ENCODE data around the gene GRK5.
"Not testable (repeated sequence)": the region's sequence is repeated elsewhere in the genome, so short reads cannot be mapped to it uniquely, and the experiment has no call there.

GRK5 gene

GRCh38 chr10:119447823-119448546 lies 240.6 kb downstream of the GRK5 start:
- no peak for DNase-seq

- DNase-seq = no peak
Observed at GRCh38 chr10:119448628-119449584, 241.5 kb downstream of the GRK5 start.

GRCh38 chr10:119449760-119450461 lies 242.5 kb downstream of the GRK5 start:
- DNase-seq = no peak

GRCh38 chr10:119450606-119451299 lies 243.4 kb downstream of the GRK5 start:
- DNase-seq = no peak

GRCh38 chr10:119451300-119451896 lies 244.0 kb downstream of the GRK5 start:
- DNase-seq = no peak

GRCh38 chr10:119452396-119452795 lies 245.0 kb downstream of the GRK5 start:
- no peak for DNase-seq

GRCh38 chr10:119453313-119453712 lies 245.9 kb downstream of the GRK5 start:
- DNase-seq = no peak

- no peak for DNase-seq
Observed at GRCh38 chr10:119454316-119454715, 246.9 kb downstream of the GRK5 start.

GRCh38 chr10:119454990-119455389 lies 247.6 kb downstream of the GRK5 start:
- DNase-seq = no peak

- no peak for DNase-seq
Observed at GRCh38 chr10:119455609-119456434, 248.5 kb downstream of the GRK5 start.

- no peak for DNase-seq
Observed at GRCh38 chr10:119456435-119456810, 249.1 kb downstream of the GRK5 start.

- DNase-seq = no peak
Observed at GRCh38 chr10:119457966-119458766, 250.8 kb downstream of the GRK5 start.

GRCh38 chr10:119459681-119460340 lies 252.4 kb downstream of the GRK5 start:
- no peak for DNase-seq

- DNase-seq = no peak
Observed at GRCh38 chr10:119460369-119461195, 253.2 kb downstream of the GRK5 start.

- no peak for DNase-seq
Observed at GRCh38 chr10:119461380-119461779, 254.0 kb downstream of the GRK5 start.

GRCh38 chr10:119461923-119462322 lies 254.6 kb downstream of the GRK5 start:
- DNase-seq = no peak

- no peak for DNase-seq
Observed at GRCh38 chr10:119462773-119463172, 255.4 kb downstream of the GRK5 start.

GRCh38 chr10:119463195-119463594 lies 255.8 kb downstream of the GRK5 start:
- DNase-seq = not testable (repeated sequence)

- no peak for DNase-seq
Observed at GRCh38 chr10:119465085-119465484, 257.7 kb downstream of the GRK5 start.
